GM12878 (cell line): Measurements from ENCODE around the gene TMC2. TPM values are rescaled to one million over a fixed set of nuclear protein-coding genes. Genes with fewer than 3 reads are reported as not detected.

Experiments used
- ATAC-seq: fragments of 200-7000 bp; cut with Tn5 transposase; 3 replicates; pipeline ENCODE4 v1.9.1; 2020; ENCODE audit warnings: mild to moderate bottlenecking, moderate library complexity
- BruUV-seq: library from RNA; stranded (reverse); fragments of 400-500 nt; replicated peaks from 2 replicates; lab custom pipeline; 2021; lab: Mats Ljungman, UMichigan
- CTCF ChIA-PET: fragments of 300-600 bp; sonication (Branson Sonifier 250); formaldehyde crosslinking; extraction: SDS; loops from one replicate; lab custom pipeline; 2021; ENCODE audit warnings: inconsistent platforms; lab: Yijun Ruan, JAX
- POLR2A ChIA-PET: fragments of 350-600 bp; formaldehyde crosslinking; extraction: SDS; loops from one replicate; lab custom pipeline; 2021; ENCODE audit warnings: inconsistent platforms; lab: Charles Lee
- RAD21 ChIA-PET: fragments of 300-600 bp; sonication (Branson Sonifier 250); formaldehyde crosslinking; loops from one replicate; lab custom pipeline; 2023; ENCODE audit warnings: antibody characterized with exemption; ENCODE audit not compliant: unreplicated experiment; lab: Charles Lee
- SMC1A ChIA-PET: fragments of 300-600 bp; sonication (Branson Sonifier 250); formaldehyde crosslinking; loops from one replicate; lab custom pipeline; 2023; ENCODE audit not compliant: unreplicated experiment, uncharacterized antibody; lab: Charles Lee
- DNase-seq: peaks from one replicate; pipeline ENCODE4 v3.0.0-alpha.2; 2011; ENCODE audit warnings: low read depth, low spot score
- FAIRE-seq: peaks from 3 replicates; lab custom pipeline; 2011; peaks lifted over from hg19 to GRCh38; lab: Jason Lieb, UNC
- H2AFZ ChIP-seq: 2 replicates; pipeline ENCODE4 v1.6.0; 2011; ENCODE audit warnings: low read depth, low read length, control low read depth; ENCODE audit not compliant: control insufficient read depth
- H3K27ac ChIP-seq: 2 replicates; pipeline ENCODE4 v1.5.1; 2011; ENCODE audit warnings: control low read depth; ENCODE audit not compliant: control insufficient read depth, insufficient read depth
- H3K27me3 ChIP-seq, 2 experiments: replicated peaks in 1 of 2; 2 replicates each; pipeline versions ENCODE4 v1.6.0 to v1.6.1; 2011; ENCODE audit warnings: low read length in 1 of 2; ENCODE audit not compliant: control insufficient read depth in 2 of 2, insufficient read depth in 2 of 2
- H3K36me3 ChIP-seq, 2 experiments: 2 replicates each; pipeline ENCODE4 v1.5.1; 2011; ENCODE audit warnings: low read length in 1 of 2; ENCODE audit not compliant: control insufficient read depth in 2 of 2, insufficient read depth in 2 of 2
- H3K4me1 ChIP-seq: 2 replicates; pipeline ENCODE4 v1.6.1; 2011; ENCODE audit warnings: mild to moderate bottlenecking, low read length, moderate library complexity, mixed read lengths; ENCODE audit not compliant: control insufficient read depth, insufficient read depth
- H3K4me2 ChIP-seq: 2 replicates; pipeline ENCODE4 v1.6.0; 2011; ENCODE audit warnings: control low read depth; ENCODE audit not compliant: control insufficient read depth, insufficient read depth
- H3K4me3 ChIP-seq: fragments of 200-600 bp; sonication (generic); 2 replicates; pipeline ENCODE4 v1.5.1; 2016
- H3K79me2 ChIP-seq: 2 replicates; pipeline ENCODE4 v1.6.0; 2011; ENCODE audit warnings: low read length; ENCODE audit not compliant: control insufficient read depth, insufficient read depth
- H3K9ac ChIP-seq: 2 replicates; pipeline ENCODE4 v1.8.0; 2011; ENCODE audit warnings: low read length, control low read depth, mixed read lengths; ENCODE audit not compliant: control insufficient read depth, insufficient read depth
- H3K9me3 ChIP-seq: replicated peaks from 3 replicates; pipeline ENCODE4 v1.5.1; 2011; ENCODE audit warnings: mild to moderate bottlenecking, low read length; ENCODE audit not compliant: control insufficient read depth, insufficient read depth
- H4K20me1 ChIP-seq: 2 replicates; pipeline ENCODE4 v1.6.0; 2011; ENCODE audit not compliant: control insufficient read depth, insufficient read depth
- E2F4 ChIP-seq: IDR thresholded peaks from 2 replicates; pipeline ENCODE4 v1.6.1; 2012; ENCODE audit warnings: low read depth, low read length, improper control_type of control experiment
- E4F1 ChIP-seq: fragments of 450-650 bp; IDR thresholded peaks from 2 replicates; pipeline ENCODE4 v1.6.1; 2018; ENCODE audit warnings: borderline replicate concordance, mild to moderate bottlenecking; ENCODE audit not compliant: partially characterized antibody
- KAT2A ChIP-seq: conservative IDR thresholded peaks from 2 replicates; pipeline ENCODE4 v1.6.1; 2011; ENCODE audit warnings: low read depth, low read length; ENCODE audit not compliant: control insufficient read depth
- NFIC ChIP-seq: IDR thresholded peaks from 2 replicates; pipeline ENCODE4 v1.6.1; 2012; ENCODE audit warnings: low read depth, mild to moderate bottlenecking, inconsistent platforms, low read length, moderate library complexity
- RELB ChIP-seq: fragments of 450-650 bp; IDR thresholded peaks from 2 replicates; pipeline ENCODE4 v1.6.1; 2017; ENCODE audit warnings: low read depth, mild to moderate bottlenecking, moderate library complexity
- SP1 ChIP-seq: IDR thresholded peaks from one replicate; pipeline ENCODE4 v1.6.1; 2011; ENCODE audit warnings: low read depth, low read length
- TCF3 ChIP-seq: IDR thresholded peaks from 2 replicates; pipeline ENCODE4 v1.6.1; 2012; ENCODE audit warnings: low read depth, mild to moderate bottlenecking, low read length, borderline replicate concordance; ENCODE audit not compliant: insufficient read depth
- ZBTB33 ChIP-seq: fragments of 450-650 bp; IDR thresholded peaks from 2 replicates; pipeline ENCODE4 v1.6.1; 2017; ENCODE audit warnings: mild to moderate bottlenecking
- ZNF592 ChIP-seq: fragments of 450-650 bp; IDR thresholded peaks from 2 replicates; pipeline ENCODE4 v1.6.1; 2017; ENCODE audit warnings: mild to moderate bottlenecking, moderate library complexity
- WGBS: methylation state at CpG from one replicate; pipeline ENCODE4 v1.1.6; 2016; ENCODE audit warnings: low lambda C conversion rate; ENCODE audit not compliant: insufficient replicate concordance, insufficient coverage; ENCODE audit errors: missing lambda C conversion rate; 5-methylcytosine and 5-hydroxymethylcytosine counted together
- in situ Hi-C: fragments of 300-500 bp; cut with MboI; formaldehyde crosslinking; loops from 9 replicates; pipeline ENCODE4 v1.14.3; 2018; ENCODE audit warnings: mixed read lengths
- intact Hi-C: fragments of 100-400 bp; cut with micrococcal nuclease; formaldehyde crosslinking; loops from one replicate; pipeline ENCODE4 v1.14.2; 2022; ENCODE audit not compliant: unreplicated experiment
- polyA plus RNA-seq, 11 experiments: library from polyadenylated mRNA; depleted of rRNA in 4 of 11; unstranded in 6 of 11; stranded (reverse) in 5 of 11; fragments of >200 nt; fragmentation: Nextera tagmentation in 4 of 11; fragmentation: Illumina TruSeq in 1 of 11; extraction: Ambion mirVana in 4 of 11; extraction: Trizol in 1 of 11; gene quantifications; 1 replicate in 1 of 11; 2 replicates in 10 of 11; pipeline versions ENCODE4 v1.2.1 to v1.2.3, GENCODE V29; 2011 to 2016; ENCODE audit warnings: inconsistent platforms in 2 of 11, missing spikeins in 2 of 11, low read depth in 1 of 11
- total RNA-seq, 4 experiments: library from RNA; depleted of rRNA in 3 of 4; stranded (reverse); fragments of >200 nt in 3 of 4; fragmentation: Illumina TruSeq in 1 of 4; extraction: Trizol in 1 of 4; gene quantifications; 2 replicates each; pipeline versions ENCODE4 v1.2.1 to v1.2.3, GENCODE V29; 2013 to 2021

TMC2 gene
- total and polyA plus RNA-seq, 10 of the 15 experiments (the other 5 are each of a cell fraction or from before 2014, with no cell fraction given): 0.08 TPM; not detected in 9

- TF ChIP-seq ZNF592: no peak
These were observed 88.7 kb downstream of the TMC2 start (continued) for GRCh38 chr20:2625062-2625461.

- H3K27ac ChIP-seq: no peak overlapping the region
- no peak for ATAC-seq
- ChIA-PET RAD21 (no interaction called here), CTCF (no interaction called here), POLR2A (no interaction called here), SMC1A (no interaction called here)
- no peaks in the 10 kb centered on the region for H3K4me1 ChIP-seq
- H3K27me3 ChIP-seq: no peaks in the 10 kb centered on the region; a peak in 1 of 4 replicates
- no peak overlapping the region for H3K4me2 ChIP-seq
- no peak for FAIRE-seq
- WGBS: 19% methylated on average over 9 of the region's 9 CpGs
- no peak overlapping the region for H3K4me3 ChIP-seq
- BruUV-seq: no TSS peak
- DNase-seq: no peak
- H3K36me3 ChIP-seq: no peaks in the 10 kb centered on the region
- H3K79me2 ChIP-seq: no peaks in the 10 kb centered on the region
- intact Hi-C loops: no loop called here
- H4K20me1 ChIP-seq: no peaks in the 10 kb centered on the region
- no peak overlapping the region for H3K9ac ChIP-seq
- no peaks in the 10 kb centered on the region for H3K9me3 ChIP-seq
- in situ Hi-C loops: no loop called here
- no peak overlapping the region for H2AFZ ChIP-seq
- TF ChIP-seq TCF3: no peak
- TF ChIP-seq E2F4: no peak
- TF ChIP-seq E4F1: no peak
- no peak for TF ChIP-seq NFIC
- TF ChIP-seq SP1: no peak
- no peak for TF ChIP-seq ZBTB33
- no peak for TF ChIP-seq RELB
- TF ChIP-seq KAT2A: no peak
These were observed 90.6 kb downstream of the TMC2 start for GRCh38 chr20:2626853-2627541.
